Measurements from ENCODE around the gene OR14A2. TPM values are rescaled to one million over a fixed set of nuclear protein-coding genes. Genes with fewer than 3 reads are reported as not detected.
"Not testable (repeated sequence)": the region's sequence is repeated elsewhere in the genome, so short reads cannot be mapped to it uniquely, and the experiment has no call there.

Gene OR14A2
- total RNA-seq = not detected
- polyA plus RNA-seq = not detected
- long read RNA-seq, donor 1 = 0 reads
- long read RNA-seq, donor 2 = 0 reads

DNA sequence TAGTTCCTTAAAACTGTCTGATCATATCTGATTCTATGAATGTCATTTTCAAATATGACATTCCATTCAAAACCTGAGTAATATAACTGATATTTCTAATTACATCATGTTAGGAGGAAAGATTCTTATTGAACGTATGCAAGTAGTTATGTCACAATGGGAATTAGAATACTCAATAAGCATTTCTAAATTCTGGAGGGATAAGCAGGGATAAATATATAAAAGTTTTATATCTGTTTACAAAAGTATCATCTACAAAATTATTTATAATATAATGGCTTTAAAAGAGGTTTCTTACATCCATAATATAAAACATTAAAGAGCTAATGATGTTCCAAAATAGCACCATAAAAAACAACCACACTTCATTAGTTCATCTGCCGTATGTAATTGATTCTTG lies at the start of gene OR14A2:
Gene OR14A2 (minus strand): TSS at position 101 of the 400 bp plus-strand sequence.
- peaks cover 2% of the 10 kb centered on the region for H3K9me3 ChIP-seq (ENCODE audit: control insufficient read depth, low read length)
- H3K4me1 ChIP-seq (ENCODE audit: control insufficient read depth in 1 of 2, insufficient read depth in 2 of 2, low read length in 2 of 2) = no peaks in the 10 kb centered on the region
- H3K27me3 ChIP-seq (ENCODE audit: control insufficient read depth in 1 of 2, insufficient read depth in 2 of 2, low read length in 1 of 2) = no peaks in the 10 kb centered on the region
- ATAC-seq (ENCODE audit: low FRiP score) (no peak), DNase-seq (no peak)
- H3K36me3 ChIP-seq (ENCODE audit: control insufficient read depth in 1 of 2, insufficient read depth in 2 of 2, low read length in 1 of 2) = no peaks in the 10 kb centered on the region
- intact Hi-C loops (cut with DNase I) = no loop called here
- no peak within 1 kb of the TSS for H3K27ac ChIP-seq (ENCODE audit: low read depth in 1 of 2, low read length in 2 of 2)
- H3K4me3 ChIP-seq (ENCODE audit: low read length in 2 of 2) = no peak within 1 kb of the TSS
- WGBS, 2 donors = 91 to 95% methylated on average over 2 of the region's 2 CpGs

DNA sequence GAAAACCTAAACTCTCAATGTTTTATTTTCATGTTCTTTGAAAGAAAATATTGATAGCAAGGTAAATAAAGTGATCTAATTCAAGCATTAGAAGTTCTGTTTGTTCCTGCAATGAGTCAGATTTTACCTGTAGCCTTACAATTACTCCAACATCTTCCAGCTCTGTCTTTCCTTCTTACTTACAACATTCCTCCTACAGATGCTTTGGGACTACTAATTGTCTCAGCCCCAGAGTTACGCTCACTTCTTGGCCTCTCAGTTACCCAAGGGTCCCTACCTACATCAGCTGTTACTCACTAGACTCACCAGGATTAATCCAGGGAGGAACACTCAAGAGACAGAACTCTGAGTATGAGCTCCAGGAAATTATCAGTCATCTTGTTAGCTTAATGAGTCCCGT lies 49.6 kb upstream of the OR14A2 start:
- no peaks in the 10 kb centered on the region for H3K27me3 ChIP-seq (ENCODE audit: control insufficient read depth in 1 of 2, insufficient read depth in 2 of 2, low read length in 1 of 2)
- ATAC-seq (ENCODE audit: low FRiP score) (no peak), DNase-seq (no peak)
- H3K36me3 ChIP-seq (ENCODE audit: control insufficient read depth in 1 of 2, insufficient read depth in 2 of 2, low read length in 1 of 2) = no peaks in the 10 kb centered on the region
- WGBS, 2 donors = 0 to 36% methylated on average over 2 of the region's 2 CpGs
- H3K4me1 ChIP-seq (ENCODE audit: control insufficient read depth in 1 of 2, insufficient read depth in 2 of 2, low read length in 2 of 2) = no peaks in the 10 kb centered on the region
- H3K27ac ChIP-seq (ENCODE audit: low read depth in 1 of 2, low read length in 2 of 2) = no peak overlapping the region
- no peak overlapping the region for H3K4me3 ChIP-seq (ENCODE audit: low read length in 2 of 2)
- no peaks in the 10 kb centered on the region for H3K9me3 ChIP-seq (ENCODE audit: control insufficient read depth, low read length)
- intact Hi-C loops (cut with DNase I) = no loop called here

DNA sequence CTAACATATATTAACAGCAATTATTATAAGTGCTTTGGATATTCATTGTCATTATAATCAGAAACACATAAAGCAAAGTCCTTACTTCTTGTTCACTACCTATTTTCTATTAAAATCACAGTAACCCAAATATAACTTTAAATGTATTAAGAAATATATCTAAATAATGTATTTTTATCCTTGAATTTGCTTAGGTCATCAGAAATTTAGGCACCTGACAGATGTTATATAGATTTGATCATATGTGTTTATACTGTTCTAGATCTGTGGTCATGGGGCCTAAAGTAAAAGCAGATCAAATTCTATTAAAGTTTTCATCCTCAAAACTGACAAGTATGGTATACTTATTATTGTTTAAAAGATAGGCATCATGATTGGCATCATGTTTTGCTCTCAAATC lies 21.7 kb upstream of the OR14A2 start:
- Histone ChIP-seq H3K36me3 (ENCODE audit: control insufficient read depth in 1 of 2, insufficient read depth in 2 of 2, low read length in 1 of 2) (no peaks in the 10 kb centered on the region), H3K9me3 (ENCODE audit: control insufficient read depth, low read length) (no peaks in the 10 kb centered on the region)
- intact Hi-C loops (cut with DNase I) = no loop called here

DNA sequence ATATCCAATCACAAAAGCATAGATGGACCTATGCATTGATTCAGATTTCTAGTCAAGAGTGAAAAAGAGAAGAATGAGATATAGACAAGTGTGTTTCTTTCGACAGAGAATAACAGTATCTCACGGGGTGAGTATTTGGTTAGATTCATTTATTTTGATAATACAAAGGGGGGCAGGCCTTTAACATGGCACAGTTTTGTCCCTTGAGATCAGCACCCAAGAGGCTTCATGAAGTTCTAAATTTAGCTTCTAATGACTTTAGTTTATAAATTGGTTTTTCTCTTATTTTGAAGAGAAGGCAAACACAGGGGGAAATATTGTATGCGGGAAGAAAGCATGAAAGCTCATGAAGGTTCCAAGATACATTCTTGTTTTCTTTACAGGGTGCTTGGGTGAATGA lies 12.5 kb upstream of the OR14A2 start, which contains the start of gene OR1C1:
Gene OR1C1 (minus strand): TSS at position 101 of the 400 bp plus-strand sequence. CDS start 2,150 bp downstream, outside the sequence.
- Histone ChIP-seq H3K9me3 (ENCODE audit: control insufficient read depth, low read length) (no peaks in the 10 kb centered on the region), H3K36me3 (ENCODE audit: control insufficient read depth in 1 of 2, insufficient read depth in 2 of 2, low read length in 1 of 2) (no peaks in the 10 kb centered on the region), H3K4me3 (ENCODE audit: low read length in 2 of 2) (no peak within 1 kb of the TSS), H3K4me1 (ENCODE audit: control insufficient read depth in 1 of 2, insufficient read depth in 2 of 2, low read length in 2 of 2) (no peaks in the 10 kb centered on the region), H3K27me3 (ENCODE audit: control insufficient read depth in 1 of 2, insufficient read depth in 2 of 2, low read length in 1 of 2) (no peaks in the 10 kb centered on the region), H3K27ac (ENCODE audit: low read depth in 1 of 2, low read length in 2 of 2) (no peak within 1 kb of the TSS)
- DNase-seq (no peak), ATAC-seq (ENCODE audit: low FRiP score) (no peak)
- intact Hi-C loops (cut with DNase I) = no loop called here
- 87% methylated on average over 3 of the region's 3 CpGs for WGBS, 2 donors

More for the DNA sequence above, 21.7 kb upstream of the OR14A2 start:
- Histone ChIP-seq H3K27me3 (ENCODE audit: control insufficient read depth in 1 of 2, insufficient read depth in 2 of 2, low read length in 1 of 2) (no peaks in the 10 kb centered on the region), H3K27ac (ENCODE audit: low read depth in 1 of 2, low read length in 2 of 2) (no peak overlapping the region), H3K4me3 (ENCODE audit: low read length in 2 of 2) (no peak overlapping the region), H3K4me1 (ENCODE audit: control insufficient read depth in 1 of 2, insufficient read depth in 2 of 2, low read length in 2 of 2) (no peaks in the 10 kb centered on the region)
- ATAC-seq (ENCODE audit: low FRiP score) (no peak), DNase-seq (no peak)

DNA sequence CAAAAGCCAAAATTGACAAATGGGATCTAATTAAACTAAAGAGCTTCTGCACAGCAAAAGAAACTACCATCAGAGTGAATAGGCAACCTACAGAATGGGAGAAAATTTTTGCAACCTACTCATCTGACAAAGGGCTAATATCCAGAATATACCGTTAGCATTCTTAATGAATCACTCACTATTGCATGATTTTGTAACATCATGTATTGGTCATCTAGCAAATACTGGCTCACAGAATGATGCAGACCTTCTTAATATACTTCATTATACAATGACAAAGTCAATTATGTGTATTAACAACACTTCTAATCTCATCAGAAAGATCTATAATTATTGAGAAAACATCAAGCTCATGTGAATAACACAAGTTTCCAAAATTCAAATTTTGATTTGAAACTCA lies 6.4 kb upstream of the OR14A2 start:
- ATAC-seq (ENCODE audit: low FRiP score); H3K9me3 ChIP-seq (ENCODE audit: control insufficient read depth, low read length); H3K27me3 ChIP-seq (ENCODE audit: control insufficient read depth in 1 of 2, insufficient read depth in 2 of 2, low read length in 1 of 2); H3K4me3 ChIP-seq (ENCODE audit: low read length in 2 of 2); H3K4me1 ChIP-seq (ENCODE audit: control insufficient read depth in 1 of 2, insufficient read depth in 2 of 2, low read length in 2 of 2); DNase-seq; H3K27ac ChIP-seq (ENCODE audit: low read depth in 1 of 2, low read length in 2 of 2); H3K36me3 ChIP-seq (ENCODE audit: control insufficient read depth in 1 of 2, insufficient read depth in 2 of 2, low read length in 1 of 2); intact Hi-C loops (cut with DNase I): not testable (repeated sequence)
- 90 to 93% methylated on average over 1 of the region's 1 CpG for WGBS, 2 donors

DNA sequence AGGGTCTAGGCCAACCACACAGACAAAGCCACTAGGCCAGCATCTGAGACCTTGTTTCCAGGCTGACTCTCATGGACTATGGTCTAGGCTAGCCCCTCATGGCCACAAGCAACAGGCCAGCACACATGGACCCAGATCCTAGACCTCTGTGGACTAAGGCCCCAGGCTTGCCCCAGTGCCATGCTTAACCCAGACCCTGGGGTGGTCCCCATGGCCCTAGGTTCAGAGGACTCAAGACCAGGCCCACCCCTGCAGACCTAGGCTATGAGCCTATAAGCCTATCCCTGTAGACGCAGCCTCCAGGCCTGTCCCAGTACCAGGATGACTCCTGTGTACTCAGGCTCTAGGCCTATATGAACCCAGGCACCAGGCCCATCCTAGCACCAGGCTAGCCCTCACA lies 1.9 kb upstream of the OR14A2 start:
- H3K9me3 ChIP-seq (ENCODE audit: control insufficient read depth, low read length) = peaks cover 2% of the 10 kb centered on the region
- no peaks in the 10 kb centered on the region for H3K27me3 ChIP-seq (ENCODE audit: control insufficient read depth in 1 of 2, insufficient read depth in 2 of 2, low read length in 1 of 2)
- H3K4me3 ChIP-seq (ENCODE audit: low read length in 2 of 2) = no peak overlapping the region
- no peak for DNase-seq
- WGBS, 2 donors = 69 to 83% methylated on average over 1 of the region's 1 CpG
- ATAC-seq (ENCODE audit: low FRiP score) = peak; percentile 50
- no peaks in the 10 kb centered on the region for H3K4me1 ChIP-seq (ENCODE audit: control insufficient read depth in 1 of 2, insufficient read depth in 2 of 2, low read length in 2 of 2)
- intact Hi-C loops (cut with DNase I) = no loop called here
- no peak overlapping the region for H3K27ac ChIP-seq (ENCODE audit: low read depth in 1 of 2, low read length in 2 of 2)
- H3K36me3 ChIP-seq (ENCODE audit: control insufficient read depth in 1 of 2, insufficient read depth in 2 of 2, low read length in 1 of 2) = no peaks in the 10 kb centered on the region

DNA sequence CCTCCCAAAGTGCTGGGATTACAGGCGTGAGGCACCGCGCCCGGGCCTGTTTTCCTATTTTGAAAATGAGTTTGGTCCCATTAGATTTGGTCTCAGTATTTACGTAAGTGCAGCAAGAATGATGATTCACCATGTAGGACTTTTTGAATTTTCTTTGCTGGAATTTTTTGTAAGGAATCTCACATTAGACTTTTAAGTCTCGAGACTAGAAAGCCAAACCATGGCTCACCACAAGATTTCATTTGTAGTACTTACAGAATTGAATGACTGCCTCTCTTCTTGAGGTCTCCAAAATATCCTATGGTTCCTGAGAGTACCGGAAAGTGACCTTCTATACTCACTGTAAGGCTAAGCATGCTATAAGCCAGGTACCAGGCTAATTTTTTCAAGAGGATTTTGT lies 325 bp downstream of the OR14A2 start:
- Histone ChIP-seq H3K36me3 (ENCODE audit: control insufficient read depth in 1 of 2, insufficient read depth in 2 of 2, low read length in 1 of 2) (no peaks in the 10 kb centered on the region), H3K4me3 (ENCODE audit: low read length in 2 of 2) (no peak overlapping the region), H3K9me3 (ENCODE audit: control insufficient read depth, low read length) (peaks cover 2% of the 10 kb centered on the region), H3K27me3 (ENCODE audit: control insufficient read depth in 1 of 2, insufficient read depth in 2 of 2, low read length in 1 of 2) (no peaks in the 10 kb centered on the region), H3K27ac (ENCODE audit: low read depth in 1 of 2, low read length in 2 of 2) (no peak overlapping the region), H3K4me1 (ENCODE audit: control insufficient read depth in 1 of 2, insufficient read depth in 2 of 2, low read length in 2 of 2) (no peaks in the 10 kb centered on the region)
- DNase-seq (no peak), ATAC-seq (ENCODE audit: low FRiP score) (no peak)
- 78 to 82% methylated on average over 7 of the region's 7 CpGs for WGBS, 2 donors
- intact Hi-C loops (cut with DNase I) = no loop called here

DNA sequence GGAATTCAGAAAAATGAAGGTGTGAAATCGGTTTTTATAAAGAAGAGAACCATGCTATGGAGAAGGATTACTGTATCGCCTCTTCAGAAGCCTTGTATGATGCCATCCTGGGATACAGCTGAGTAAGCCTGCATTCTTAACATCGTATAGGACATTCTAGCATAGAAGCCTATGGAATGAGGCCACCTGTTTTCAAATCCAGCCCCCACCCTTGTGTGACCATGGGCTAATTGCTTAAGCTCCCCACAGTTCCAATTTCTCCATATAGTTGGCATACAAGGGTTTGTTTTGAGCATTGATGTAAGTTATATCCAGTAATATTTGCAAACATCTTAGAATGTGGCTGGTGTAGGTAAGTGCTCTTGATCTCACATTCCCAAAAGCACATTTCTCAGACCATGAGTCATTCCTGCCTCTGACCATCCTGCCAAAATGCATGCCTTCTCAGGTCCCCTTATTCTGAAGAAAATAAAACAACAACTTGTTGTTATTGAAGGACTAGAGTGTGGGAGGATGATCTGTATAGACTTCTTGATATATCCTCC lies 1.5 kb downstream of the OR14A2 start:
- no peak overlapping the region for H3K27ac ChIP-seq (ENCODE audit: low read depth in 1 of 2, low read length in 2 of 2)
- H3K27me3 ChIP-seq (ENCODE audit: control insufficient read depth in 1 of 2, insufficient read depth in 2 of 2, low read length in 1 of 2) = no peaks in the 10 kb centered on the region
- no peak overlapping the region for H3K4me3 ChIP-seq (ENCODE audit: low read length in 2 of 2)
- intact Hi-C loops (cut with DNase I) = no loop called here
- peaks cover 2% of the 10 kb centered on the region for H3K9me3 ChIP-seq (ENCODE audit: control insufficient read depth, low read length)
- ATAC-seq (ENCODE audit: low FRiP score) (no peak), DNase-seq (no peak)
- no peaks in the 10 kb centered on the region for H3K4me1 ChIP-seq (ENCODE audit: control insufficient read depth in 1 of 2, insufficient read depth in 2 of 2, low read length in 2 of 2)
- no peaks in the 10 kb centered on the region for H3K36me3 ChIP-seq (ENCODE audit: control insufficient read depth in 1 of 2, insufficient read depth in 2 of 2, low read length in 1 of 2)
- WGBS, 2 donors = 72 to 75% methylated on average over 3 of the region's 3 CpGs

DNA sequence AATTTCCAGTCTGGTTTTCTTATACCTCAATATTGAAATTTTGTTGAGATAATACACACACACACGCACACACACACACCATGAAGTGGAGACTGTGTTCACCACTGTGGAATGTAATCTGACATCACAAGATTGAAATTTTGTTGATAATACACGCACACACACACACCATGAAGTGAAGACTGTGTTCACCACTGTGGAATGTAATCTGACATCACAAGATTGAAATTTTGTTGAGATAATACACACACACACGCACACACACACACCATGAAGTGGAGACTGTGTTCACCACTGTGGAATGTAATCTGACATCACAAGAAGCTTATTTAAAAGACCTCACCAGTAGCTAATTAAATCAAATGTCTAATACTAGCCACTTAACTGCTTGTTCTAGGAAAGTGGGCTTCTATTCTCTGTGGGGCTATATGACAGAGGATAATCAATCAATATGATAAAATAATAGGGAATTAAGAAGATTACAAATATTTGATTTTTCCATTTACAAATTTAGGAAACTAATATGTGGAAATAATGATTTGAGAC lies 5.7 kb downstream of the OR14A2 start:
- DNase-seq; H3K27ac ChIP-seq (ENCODE audit: low read depth in 1 of 2, low read length in 2 of 2); H3K27me3 ChIP-seq (ENCODE audit: control insufficient read depth in 1 of 2, insufficient read depth in 2 of 2, low read length in 1 of 2); H3K36me3 ChIP-seq (ENCODE audit: control insufficient read depth in 1 of 2, insufficient read depth in 2 of 2, low read length in 1 of 2); H3K4me1 ChIP-seq (ENCODE audit: control insufficient read depth in 1 of 2, insufficient read depth in 2 of 2, low read length in 2 of 2); intact Hi-C loops (cut with DNase I); H3K9me3 ChIP-seq (ENCODE audit: control insufficient read depth, low read length); H3K4me3 ChIP-seq (ENCODE audit: low read length in 2 of 2); ATAC-seq (ENCODE audit: low FRiP score): not testable (repeated sequence)
- 20 to 23% methylated on average over 3 of the region's 3 CpGs for WGBS, 2 donors
